Vagina (tissue), 2 donors: ENCODE measurements around the gene GRIK4.

Experiments
- CTCF ChIP-seq, 3 experiments: fragments of 450-650 bp in 2 of 3; fragments of 200-600 bp in 1 of 3; sonication (generic) in 1 of 3; IDR thresholded peaks; one replicate each; pipeline ENCODE4 v1.5.1; 2017 to 2019; ENCODE audit warnings: antibody characterized with exemption in 3 of 3, mild to moderate bottlenecking in 2 of 3, moderate library complexity in 2 of 3
- POLR2A ChIP-seq, 2 donors: fragments of 450-650 bp; IDR thresholded peaks; one replicate each; pipeline ENCODE4 v1.6.1; 2017; ENCODE audit warnings: antibody characterized with exemption in 2 of 2, mild to moderate bottlenecking in 2 of 2, moderate library complexity in 2 of 2
- POLR2AphosphoS5 ChIP-seq, 2 donors: sonication (generic); formaldehyde crosslinking; IDR thresholded peaks; one replicate each; pipeline ENCODE4 v1.9.0; 2017; ENCODE audit warnings: antibody characterized with exemption in 2 of 2, mild to moderate bottlenecking in 2 of 2, low read depth in 1 of 2; ENCODE audit not compliant: insufficient read depth in 1 of 2

GRCh38 chr11:120550007-120550406 lies 38.5 kb downstream of the GRIK4 start:
- no peak for TF ChIP-seq CTCF (IDR thresholded peaks at IDR 0.05)
- no peak for TF ChIP-seq POLR2AphosphoS5 (IDR thresholded peaks at IDR 0.05; ENCODE audit: insufficient read depth in 1 of 2, low read depth in 1 of 2)
- TF ChIP-seq POLR2A (IDR thresholded peaks at IDR 0.05) = no peak
